Measurements from ENCODE around the gene INPP4A.

INPP4A gene

GRCh38 chr2:98519156-98519555 lies 74.5 kb downstream of the INPP4A start:
- DNase-seq = no peak

DNA sequence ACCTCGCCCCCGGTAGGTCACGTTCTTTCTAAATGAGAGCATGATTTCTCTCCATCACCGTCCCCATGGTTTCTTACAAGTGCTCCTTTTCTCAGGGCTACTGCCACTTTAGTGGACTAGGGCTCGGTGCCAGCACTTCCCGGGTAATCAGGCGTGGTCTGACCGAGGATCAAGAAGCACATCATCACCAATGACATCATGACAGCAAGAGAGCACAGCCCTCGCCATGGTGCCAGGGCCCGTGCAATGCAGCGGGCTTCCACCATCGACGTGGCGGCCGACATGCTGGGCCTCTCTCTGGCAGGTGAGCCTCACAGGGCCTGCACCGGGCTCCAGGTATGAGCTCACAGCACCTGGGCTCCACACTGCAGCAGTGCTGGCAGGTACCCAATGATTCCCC lies 75.2 kb downstream of the INPP4A start:
- no peak for DNase-seq

GRCh38 chr2:98520806-98521205 lies 76.1 kb downstream of the INPP4A start:
- DNase-seq = no peak

DNA sequence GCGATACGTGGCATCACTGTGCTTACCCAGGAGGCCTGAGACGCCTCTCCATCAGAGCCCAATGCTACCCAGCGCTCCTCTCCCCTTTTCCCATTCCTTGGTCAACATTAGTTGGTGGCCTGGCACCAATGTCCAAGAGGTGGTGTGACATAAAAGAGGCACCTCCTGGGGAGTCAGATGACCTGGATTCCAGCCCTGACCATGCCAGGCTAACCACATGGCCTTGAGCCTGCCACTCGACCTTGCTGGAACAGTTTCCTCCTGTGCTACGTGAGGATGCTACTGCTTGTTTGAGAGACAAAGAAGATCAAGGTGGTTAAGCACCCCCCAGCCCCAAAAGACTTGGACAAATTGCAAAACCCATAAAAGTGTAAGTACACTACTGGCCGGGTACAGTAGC lies 76.6 kb downstream of the INPP4A start:
- no peak for DNase-seq

DNA sequence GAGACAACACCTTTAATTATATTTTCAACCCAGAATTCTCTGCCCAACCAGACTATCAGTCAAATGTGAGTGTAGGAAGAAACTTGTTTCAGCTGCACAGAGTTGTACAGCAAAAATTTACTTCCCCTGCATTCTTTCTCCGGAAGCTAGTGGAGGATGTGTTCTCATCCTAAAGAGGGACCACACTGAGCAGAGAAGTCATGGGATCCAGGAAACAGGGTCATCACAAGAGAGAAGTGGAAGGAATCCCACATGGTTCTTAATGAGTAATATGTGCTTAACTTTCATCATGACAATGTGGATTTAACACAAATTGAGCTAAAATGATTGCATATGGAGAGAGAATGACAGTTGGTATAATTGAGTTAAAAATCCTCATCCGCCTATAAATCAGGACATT lies 78.2 kb downstream of the INPP4A start:
- DNase-seq = no peak

GRCh38 chr2:98524168-98524567 lies 79.5 kb downstream of the INPP4A start:
- DNase-seq = peak; percentile 49

DNA sequence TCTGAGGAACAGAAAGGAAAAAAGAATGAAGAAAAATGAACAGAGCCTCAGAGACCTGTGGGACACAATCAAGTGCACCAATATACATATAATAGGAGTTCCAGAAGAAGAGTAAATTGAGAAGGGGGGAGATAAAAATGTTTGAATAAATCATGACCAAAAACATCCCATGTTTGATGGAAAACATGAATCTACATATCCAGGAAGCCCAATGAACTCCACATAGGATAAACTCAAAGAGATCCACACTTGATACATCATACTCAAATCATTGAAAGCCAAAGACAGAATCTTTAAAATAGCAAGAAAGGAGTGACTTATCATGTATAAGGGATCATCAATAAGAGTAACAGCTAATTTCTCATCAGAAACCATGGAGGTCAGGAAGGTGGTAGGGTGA lies 83.7 kb downstream of the INPP4A start:
- DNase-seq = no peak

DNA sequence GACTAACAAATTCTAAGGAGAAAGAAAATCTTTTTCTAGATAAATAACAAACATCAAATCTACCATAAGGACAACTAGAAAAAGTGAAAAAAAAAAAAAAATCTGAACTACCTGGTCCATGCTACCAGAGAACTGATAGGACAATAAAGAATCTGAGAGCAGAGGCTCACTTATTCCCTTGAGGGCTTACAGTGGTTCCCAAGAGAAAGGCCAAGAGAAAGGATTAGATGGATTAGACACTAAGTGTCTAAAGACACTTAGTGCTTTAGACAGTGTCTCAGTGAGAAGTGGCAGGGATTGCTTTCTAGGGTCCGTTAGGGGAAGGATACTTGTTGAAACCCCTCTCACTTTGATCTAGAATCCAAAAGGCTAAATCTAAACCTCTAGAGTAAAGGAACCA lies 85.5 kb downstream of the INPP4A start:
- no peak for DNase-seq

DNA sequence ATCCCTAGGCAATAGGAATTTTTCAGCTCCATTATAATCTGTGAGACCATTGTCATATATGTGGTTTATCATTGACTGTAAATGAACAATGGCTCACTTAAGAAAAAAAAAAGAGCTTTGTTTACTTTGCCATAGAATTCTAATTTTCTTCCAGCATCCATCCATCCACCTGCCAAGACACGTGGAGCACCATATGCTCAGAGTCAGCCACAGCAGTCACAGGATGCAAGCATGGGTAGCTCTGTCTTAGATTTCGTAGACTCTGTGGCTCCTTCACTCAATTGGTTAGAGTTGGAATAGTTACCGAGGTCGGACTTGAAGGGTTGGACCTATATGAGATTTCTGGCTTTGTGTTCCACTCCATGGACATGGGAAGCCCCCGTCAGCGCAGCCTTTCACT lies 88.1 kb downstream of the INPP4A start:
- no peak for DNase-seq

DNA sequence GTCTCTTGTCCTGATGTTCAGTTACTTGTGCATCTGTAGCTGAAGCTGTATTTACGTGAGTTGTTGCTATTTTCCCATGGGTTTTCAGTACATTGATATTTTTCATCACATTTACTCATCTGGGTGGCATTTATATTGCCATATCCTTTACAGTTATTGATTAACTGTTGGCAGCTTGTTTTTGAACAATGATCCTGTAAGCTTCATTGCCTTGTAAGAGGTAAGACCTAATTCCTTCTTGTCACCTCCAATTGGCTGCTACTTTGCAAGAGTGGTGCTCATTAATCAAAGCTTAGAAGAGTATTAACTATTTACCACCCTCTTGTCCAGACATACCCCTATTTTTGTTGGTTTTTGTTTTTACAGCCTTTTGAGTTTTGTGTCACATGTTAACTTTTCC lies 88.9 kb downstream of the INPP4A start:
- no peak for DNase-seq

DNA sequence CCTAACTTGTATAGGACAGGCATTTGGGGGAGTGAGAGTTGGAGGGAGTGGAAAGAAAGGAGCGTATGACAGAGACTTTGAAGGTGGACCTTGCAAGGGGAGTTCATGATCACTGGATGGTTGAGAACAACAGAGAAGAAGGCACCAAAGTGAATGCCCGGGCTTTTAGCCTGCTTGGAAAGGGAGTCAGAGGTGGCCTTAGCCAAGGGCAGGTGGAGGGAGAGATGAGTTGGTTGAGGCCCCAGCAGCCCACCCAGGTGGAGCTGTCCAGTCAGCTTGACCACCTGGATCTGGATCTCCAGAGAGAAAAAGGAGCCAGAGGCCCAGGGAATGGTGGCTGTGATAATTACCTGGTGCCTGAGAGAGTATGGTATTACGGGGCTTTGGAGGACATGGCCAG lies 90.1 kb downstream of the INPP4A start:
- DNase-seq = no peak

DNA sequence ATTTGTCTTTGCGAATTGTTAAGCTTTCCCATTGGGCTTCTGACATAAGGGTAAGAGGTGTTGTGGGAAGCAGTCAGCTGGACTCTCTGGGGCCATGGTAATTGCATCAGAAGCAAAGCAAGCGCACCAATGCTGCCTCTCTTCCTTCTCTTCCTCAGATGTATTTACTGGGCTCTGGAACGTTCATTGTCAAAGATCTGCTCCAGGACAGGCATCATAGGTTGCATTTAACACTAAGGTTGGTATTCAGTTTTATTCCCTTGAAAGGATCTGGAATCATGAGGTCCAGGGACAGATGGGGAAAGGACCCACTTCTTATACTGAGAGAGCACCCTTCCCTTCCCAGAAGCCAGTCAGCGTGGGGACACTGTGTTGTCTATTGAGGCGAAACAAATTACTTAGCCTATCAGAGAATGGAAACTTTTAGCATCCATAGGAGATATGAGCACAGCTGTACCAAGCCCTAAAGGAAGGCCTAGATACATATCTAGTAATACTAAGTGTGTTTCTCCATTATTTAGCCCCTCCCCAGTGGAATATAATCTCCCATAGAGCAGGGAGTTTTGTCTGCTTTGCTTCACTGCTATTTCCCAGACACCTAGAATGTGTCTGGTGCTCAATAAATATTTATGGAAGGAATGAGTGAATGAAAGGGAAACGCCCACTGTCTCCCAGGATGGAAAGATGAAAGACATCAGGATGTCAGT lies 91.5 kb downstream of the INPP4A start:
- DNase-seq = no peak

GRCh38 chr2:98537390-98538126 lies 92.9 kb downstream of the INPP4A start:
- no peak for DNase-seq

DNA sequence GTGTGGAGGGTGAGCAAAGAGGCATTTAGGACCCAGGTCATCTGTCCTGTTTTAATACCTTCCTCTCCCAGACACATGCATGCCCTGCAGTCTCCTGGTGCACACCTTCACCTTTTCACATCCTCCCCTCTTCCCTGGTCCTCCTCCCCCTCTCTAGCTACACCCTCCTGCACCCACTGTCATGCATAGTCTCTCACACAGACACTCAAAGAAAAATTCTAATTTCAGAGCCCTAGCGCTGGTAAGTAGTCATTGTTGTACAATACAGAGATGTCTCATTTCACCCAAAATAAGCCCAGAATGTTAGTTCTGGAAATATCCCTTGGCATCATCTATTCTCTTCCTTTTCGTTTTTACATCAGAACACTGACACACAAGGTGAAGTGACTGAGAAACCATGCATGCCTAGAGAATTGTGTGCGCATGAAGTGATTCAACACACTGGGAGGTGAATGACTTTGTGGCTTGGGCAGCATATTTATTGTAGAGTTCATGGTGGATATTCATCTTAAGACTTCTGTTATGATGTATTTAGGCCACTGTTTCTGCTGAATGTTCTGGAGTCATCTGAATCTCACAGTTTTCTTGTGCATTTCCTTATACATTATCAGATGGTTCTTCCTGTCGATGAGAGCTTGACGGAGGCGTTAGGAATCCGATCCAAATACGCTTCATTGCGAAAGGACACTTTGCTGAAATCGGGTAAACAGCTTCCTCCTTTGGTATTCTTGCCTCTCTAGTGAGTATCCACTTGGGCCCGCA lies 93.8 kb downstream of the INPP4A start:
- DNase-seq = no peak

- DNase-seq = no peak
These were observed 94.5 kb downstream of the INPP4A start for GRCh38 chr2:98539056-98539735.

- no peak for DNase-seq
These were observed 95.9 kb downstream of the INPP4A start for GRCh38 chr2:98540536-98540935.

GRCh38 chr2:98541489-98541888 lies 96.8 kb downstream of the INPP4A start:
- no peak for DNase-seq

GRCh38 chr2:98541906-98542305 lies 97.2 kb downstream of the INPP4A start:
- no peak for DNase-seq

DNA sequence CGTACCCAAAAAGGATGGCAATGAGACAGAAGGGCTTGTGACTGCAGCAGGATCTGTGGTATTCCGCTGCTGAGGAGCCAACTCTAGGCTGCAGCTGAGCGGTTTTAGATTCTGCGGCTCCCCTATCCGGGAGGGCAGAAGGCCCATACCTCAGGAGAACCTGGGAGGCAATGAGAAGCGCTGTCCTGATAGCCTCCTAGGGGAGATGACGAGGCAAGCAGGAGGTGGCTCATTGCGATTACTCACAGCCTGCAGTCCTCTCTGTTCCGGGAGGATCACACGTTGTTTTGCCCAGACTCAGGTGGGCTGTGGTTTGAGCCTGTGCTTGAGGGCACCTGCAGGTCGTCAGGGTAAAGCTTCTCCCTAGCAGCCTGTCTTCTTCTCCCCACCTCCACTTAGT lies 98.6 kb downstream of the INPP4A start:
- DNase-seq = no peak

DNA sequence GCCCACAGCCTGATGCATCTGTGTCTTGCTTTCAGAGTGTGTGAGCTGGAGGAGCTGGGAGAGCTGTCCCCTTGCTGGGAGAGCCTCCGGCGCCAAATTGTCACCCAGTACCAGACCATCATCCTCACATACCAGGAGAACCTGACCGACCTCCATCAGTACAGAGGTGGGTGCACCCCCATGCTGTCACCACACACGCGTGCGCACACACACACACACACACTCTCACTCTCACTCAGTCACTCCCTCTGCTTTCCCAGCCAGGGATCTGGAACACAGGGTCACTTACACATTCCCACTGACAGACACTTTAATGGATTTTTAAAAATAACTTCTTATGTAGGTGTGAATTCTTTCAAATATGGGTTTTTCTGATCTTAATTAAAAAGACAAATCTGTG lies 99.2 kb downstream of the INPP4A start:
- DNase-seq = no peak

DNA sequence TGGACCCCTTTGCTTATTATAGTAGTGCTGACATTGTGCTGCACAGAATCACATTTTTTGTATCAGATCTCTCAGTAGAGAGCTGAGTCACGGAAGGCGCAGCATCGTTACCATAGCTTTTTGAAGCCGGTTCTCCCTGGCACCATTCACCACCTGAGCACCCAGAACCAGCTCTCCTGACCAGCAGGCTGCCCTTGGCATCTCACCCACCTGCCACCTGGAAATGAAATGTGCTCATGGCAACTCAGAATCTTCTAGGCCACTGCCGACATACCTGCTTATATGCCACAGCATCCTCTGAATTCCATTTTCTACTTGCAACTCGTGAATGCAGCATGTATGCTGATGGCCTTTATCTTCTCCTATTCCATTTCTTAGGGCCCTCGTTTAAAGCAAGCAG lies 100.9 kb downstream of the INPP4A start:
- no peak for DNase-seq

GRCh38 chr2:98546186-98546585 lies 101.5 kb downstream of the INPP4A start:
- DNase-seq = no peak

GRCh38 chr2:98547092-98547790 lies 102.6 kb downstream of the INPP4A start:
- DNase-seq = no peak

Data from NCI-H774 (cell line).